GM23338 (cell line): ENCODE measurements around the gene STK32C. TPM values are rescaled to one million over a fixed set of nuclear protein-coding genes. Genes with fewer than 3 reads are reported as not detected.

Source experiments
- EZH2 ChIP-seq: fragments of 200-600 bp; sonication (generic); IDR thresholded peaks from one replicate; pipeline ENCODE4 v1.8.0; 2017; ENCODE audit warnings: antibody characterized with exemption, mild to moderate bottlenecking, low read depth; ENCODE audit not compliant: unreplicated experiment
- JUNB ChIP-seq: IDR thresholded peaks from one replicate; pipeline ENCODE4 v1.6.1; 2016; ENCODE audit warnings: antibody characterized with exemption; ENCODE audit not compliant: unreplicated experiment
- NANOG ChIP-seq: IDR thresholded peaks from 2 replicates; pipeline ENCODE4 v1.6.1; 2016; ENCODE audit warnings: antibody characterized with exemption, borderline replicate concordance
- POLR2AphosphoS5 ChIP-seq: IDR thresholded peaks from 2 replicates; pipeline ENCODE4 v1.6.1; 2016; ENCODE audit warnings: antibody characterized with exemption, low read depth
- STAT1 ChIP-seq: IDR thresholded peaks from one replicate; pipeline ENCODE4 v1.6.1; 2016; ENCODE audit warnings: antibody characterized with exemption; ENCODE audit not compliant: unreplicated experiment
- ZNF114 ChIP-seq: fragments of 250-450 bp; sonication (Bioruptor Pico); IDR thresholded peaks from 2 replicates; pipeline ENCODE4 v1.5.0; 2020; ENCODE audit warnings: mild to moderate bottlenecking, moderate library complexity
- ZNF331 ChIP-seq: fragments of 250-450 bp; sonication (Bioruptor Pico); IDR thresholded peaks from 2 replicates; pipeline ENCODE4 v1.5.0; 2020; ENCODE audit warnings: low read depth, mild to moderate bottlenecking, moderate library complexity
- polyA plus RNA-seq: library from polyadenylated mRNA; unstranded; fragments of >200 nt; fragmentation: Nextera tagmentation; extraction: Ambion mirVana; gene quantifications from 2 replicates; pipeline ENCODE4 v1.2.1, GENCODE V29; 2016
- total RNA-seq: library from RNA; depleted of rRNA; stranded (reverse); fragments of >200 nt; shearing (Covaris generic); gene quantifications from 2 replicates; pipeline ENCODE4 v1.2.3, GENCODE V29; 2014
- TF ChIP-seq, protein P1 (sequence below): fragments of 250-450 bp; sonication (Bioruptor Pico); IDR thresholded peaks from 2 replicates; pipeline ENCODE4 v1.5.0; 2020; ENCODE audit warnings: mild to moderate bottlenecking, moderate library complexity
- TF ChIP-seq, protein P2 (sequence below): IDR thresholded peaks from 2 replicates; pipeline ENCODE4 v1.6.1; 2016; ENCODE audit warnings: antibody characterized with exemption
- TF ChIP-seq, protein P3 (sequence below): IDR thresholded peaks from one replicate; pipeline ENCODE4 v1.6.1; 2018; ENCODE audit warnings: antibody characterized with exemption; ENCODE audit not compliant: unreplicated experiment

STK32C gene
- total and polyA plus RNA-seq, 2 experiments from 2014 or later: 10.2 to 20.5 TPM

DNA sequence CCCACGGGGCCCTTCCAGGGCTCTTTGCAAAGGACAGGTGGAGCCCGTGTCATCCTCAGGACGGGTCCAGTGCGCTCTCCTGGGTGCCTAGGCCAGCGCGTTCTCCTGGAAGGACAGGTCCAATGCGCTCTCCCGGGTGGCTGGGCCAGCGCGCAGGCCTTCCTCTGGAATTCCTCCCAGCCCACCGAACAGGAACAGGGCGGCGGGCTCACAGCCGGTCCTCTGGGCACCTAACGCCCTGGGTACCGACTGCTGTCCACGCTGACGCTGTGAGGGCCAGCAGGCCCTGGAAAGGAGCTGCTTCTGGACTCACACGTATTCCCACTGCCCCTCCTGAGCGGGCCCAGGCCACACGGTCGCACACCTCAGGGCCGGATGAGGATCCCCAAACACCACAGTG lies 49.3 kb downstream of the STK32C start (continued):
- TF ChIP-seq, protein P1, sequence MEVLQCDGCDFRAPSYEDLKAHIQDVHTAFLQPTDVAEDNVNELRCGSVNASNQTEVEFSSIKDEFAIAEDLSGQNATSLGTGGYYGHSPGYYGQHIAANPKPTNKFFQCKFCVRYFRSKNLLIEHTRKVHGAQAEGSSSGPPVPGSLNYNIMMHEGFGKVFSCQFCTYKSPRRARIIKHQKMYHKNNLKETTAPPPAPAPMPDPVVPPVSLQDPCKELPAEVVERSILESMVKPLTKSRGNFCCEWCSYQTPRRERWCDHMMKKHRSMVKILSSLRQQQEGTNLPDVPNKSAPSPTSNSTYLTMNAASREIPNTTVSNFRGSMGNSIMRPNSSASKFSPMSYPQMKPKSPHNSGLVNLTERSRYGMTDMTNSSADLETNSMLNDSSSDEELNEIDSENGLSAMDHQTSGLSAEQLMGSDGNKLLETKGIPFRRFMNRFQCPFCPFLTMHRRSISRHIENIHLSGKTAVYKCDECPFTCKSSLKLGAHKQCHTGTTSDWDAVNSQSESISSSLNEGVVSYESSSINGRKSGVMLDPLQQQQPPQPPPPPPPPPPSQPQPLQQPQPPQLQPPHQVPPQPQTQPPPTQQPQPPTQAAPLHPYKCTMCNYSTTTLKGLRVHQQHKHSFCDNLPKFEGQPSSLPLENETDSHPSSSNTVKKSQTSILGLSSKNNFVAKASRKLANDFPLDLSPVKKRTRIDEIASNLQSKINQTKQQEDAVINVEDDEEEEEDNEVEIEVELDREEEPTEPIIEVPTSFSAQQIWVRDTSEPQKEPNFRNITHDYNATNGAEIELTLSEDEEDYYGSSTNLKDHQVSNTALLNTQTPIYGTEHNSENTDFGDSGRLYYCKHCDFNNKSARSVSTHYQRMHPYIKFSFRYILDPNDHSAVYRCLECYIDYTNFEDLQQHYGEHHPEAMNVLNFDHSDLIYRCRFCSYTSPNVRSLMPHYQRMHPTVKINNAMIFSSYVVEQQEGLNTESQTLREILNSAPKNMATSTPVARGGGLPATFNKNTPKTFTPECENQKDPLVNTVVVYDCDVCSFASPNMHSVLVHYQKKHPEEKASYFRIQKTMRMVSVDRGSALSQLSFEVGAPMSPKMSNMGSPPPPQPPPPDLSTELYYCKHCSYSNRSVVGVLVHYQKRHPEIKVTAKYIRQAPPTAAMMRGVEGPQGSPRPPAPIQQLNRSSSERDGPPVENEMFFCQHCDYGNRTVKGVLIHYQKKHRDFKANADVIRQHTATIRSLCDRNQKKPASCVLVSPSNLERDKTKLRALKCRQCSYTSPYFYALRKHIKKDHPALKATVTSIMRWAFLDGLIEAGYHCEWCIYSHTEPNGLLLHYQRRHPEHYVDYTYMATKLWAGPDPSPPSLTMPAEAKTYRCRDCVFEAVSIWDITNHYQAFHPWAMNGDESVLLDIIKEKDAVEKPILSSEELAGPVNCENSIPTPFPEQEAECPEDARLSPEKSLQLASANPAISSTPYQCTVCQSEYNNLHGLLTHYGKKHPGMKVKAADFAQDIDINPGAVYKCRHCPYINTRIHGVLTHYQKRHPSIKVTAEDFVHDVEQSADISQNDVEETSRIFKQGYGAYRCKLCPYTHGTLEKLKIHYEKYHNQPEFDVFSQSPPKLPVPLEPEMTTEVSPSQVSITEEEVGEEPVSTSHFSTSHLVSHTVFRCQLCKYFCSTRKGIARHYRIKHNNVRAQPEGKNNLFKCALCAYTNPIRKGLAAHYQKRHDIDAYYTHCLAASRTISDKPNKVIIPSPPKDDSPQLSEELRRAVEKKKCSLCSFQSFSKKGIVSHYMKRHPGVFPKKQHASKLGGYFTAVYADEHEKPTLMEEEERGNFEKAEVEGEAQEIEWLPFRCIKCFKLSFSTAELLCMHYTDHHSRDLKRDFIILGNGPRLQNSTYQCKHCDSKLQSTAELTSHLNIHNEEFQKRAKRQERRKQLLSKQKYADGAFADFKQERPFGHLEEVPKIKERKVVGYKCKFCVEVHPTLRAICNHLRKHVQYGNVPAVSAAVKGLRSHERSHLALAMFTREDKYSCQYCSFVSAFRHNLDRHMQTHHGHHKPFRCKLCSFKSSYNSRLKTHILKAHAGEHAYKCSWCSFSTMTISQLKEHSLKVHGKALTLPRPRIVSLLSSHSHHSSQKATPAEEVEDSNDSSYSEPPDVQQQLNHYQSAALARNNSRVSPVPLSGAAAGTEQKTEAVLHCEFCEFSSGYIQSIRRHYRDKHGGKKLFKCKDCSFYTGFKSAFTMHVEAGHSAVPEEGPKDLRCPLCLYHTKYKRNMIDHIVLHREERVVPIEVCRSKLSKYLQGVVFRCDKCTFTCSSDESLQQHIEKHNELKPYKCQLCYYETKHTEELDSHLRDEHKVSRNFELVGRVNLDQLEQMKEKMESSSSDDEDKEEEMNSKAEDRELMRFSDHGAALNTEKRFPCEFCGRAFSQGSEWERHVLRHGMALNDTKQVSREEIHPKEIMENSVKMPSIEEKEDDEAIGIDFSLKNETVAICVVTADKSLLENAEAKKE (CRISPR knock-in tag): no peak
- TF ChIP-seq POLR2AphosphoS5 (no peak), JUNB (no peak), ZNF114 (no peak), ZNF331 (no peak), STAT1 (no peak), NANOG (no peak), EZH2 (no peak)
- TF ChIP-seq, protein P2, sequence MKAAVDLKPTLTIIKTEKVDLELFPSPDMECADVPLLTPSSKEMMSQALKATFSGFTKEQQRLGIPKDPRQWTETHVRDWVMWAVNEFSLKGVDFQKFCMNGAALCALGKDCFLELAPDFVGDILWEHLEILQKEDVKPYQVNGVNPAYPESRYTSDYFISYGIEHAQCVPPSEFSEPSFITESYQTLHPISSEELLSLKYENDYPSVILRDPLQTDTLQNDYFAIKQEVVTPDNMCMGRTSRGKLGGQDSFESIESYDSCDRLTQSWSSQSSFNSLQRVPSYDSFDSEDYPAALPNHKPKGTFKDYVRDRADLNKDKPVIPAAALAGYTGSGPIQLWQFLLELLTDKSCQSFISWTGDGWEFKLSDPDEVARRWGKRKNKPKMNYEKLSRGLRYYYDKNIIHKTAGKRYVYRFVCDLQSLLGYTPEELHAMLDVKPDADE: no peak
- TF ChIP-seq, protein P3, sequence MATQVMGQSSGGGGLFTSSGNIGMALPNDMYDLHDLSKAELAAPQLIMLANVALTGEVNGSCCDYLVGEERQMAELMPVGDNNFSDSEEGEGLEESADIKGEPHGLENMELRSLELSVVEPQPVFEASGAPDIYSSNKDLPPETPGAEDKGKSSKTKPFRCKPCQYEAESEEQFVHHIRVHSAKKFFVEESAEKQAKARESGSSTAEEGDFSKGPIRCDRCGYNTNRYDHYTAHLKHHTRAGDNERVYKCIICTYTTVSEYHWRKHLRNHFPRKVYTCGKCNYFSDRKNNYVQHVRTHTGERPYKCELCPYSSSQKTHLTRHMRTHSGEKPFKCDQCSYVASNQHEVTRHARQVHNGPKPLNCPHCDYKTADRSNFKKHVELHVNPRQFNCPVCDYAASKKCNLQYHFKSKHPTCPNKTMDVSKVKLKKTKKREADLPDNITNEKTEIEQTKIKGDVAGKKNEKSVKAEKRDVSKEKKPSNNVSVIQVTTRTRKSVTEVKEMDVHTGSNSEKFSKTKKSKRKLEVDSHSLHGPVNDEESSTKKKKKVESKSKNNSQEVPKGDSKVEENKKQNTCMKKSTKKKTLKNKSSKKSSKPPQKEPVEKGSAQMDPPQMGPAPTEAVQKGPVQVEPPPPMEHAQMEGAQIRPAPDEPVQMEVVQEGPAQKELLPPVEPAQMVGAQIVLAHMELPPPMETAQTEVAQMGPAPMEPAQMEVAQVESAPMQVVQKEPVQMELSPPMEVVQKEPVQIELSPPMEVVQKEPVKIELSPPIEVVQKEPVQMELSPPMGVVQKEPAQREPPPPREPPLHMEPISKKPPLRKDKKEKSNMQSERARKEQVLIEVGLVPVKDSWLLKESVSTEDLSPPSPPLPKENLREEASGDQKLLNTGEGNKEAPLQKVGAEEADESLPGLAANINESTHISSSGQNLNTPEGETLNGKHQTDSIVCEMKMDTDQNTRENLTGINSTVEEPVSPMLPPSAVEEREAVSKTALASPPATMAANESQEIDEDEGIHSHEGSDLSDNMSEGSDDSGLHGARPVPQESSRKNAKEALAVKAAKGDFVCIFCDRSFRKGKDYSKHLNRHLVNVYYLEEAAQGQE: no peak
